RWPE1 (cell line): ENCODE data around the gene GPR55.

Source experiments
- CTCF ChIA-PET: fragments of 350-600 bp; sonication (Branson Sonifier 250); formaldehyde crosslinking; extraction: SDS; loops from one replicate; lab custom pipeline; 2021; lab: Yijun Ruan, JAX
- POLR2A ChIA-PET: fragments of 400-600 bp; formaldehyde crosslinking; extraction: SDS; loops from one replicate; lab custom pipeline; 2020; ENCODE audit warnings: antibody characterized with exemption; ENCODE audit not compliant: low non-redundant PET; lab: Yijun Ruan, JAX
- DNase-seq: peaks from one replicate; pipeline ENCODE4 v3.0.0; 2012; ENCODE audit warnings: low spot score
- H3K27ac ChIP-seq: fragments of 450-650 bp; 2 replicates; pipeline ENCODE4 v1.5.1; 2017
- CTCF ChIP-seq: fragments of 450-650 bp; conservative IDR thresholded peaks from 2 replicates; pipeline ENCODE4 v1.5.1; 2017; ENCODE audit warnings: low read depth, mild to moderate bottlenecking

GPR55 gene

GRCh38 chr2:230944123-230944653, 19.1 kb upstream of the GPR55 start:
- TF ChIP-seq CTCF, result no peak
- no peak for DNase-seq
- no peak overlapping the region for H3K27ac ChIP-seq
- CTCF ChIA-PET, result no interaction called here
- POLR2A ChIA-PET, result no interaction called here

GRCh38 chr2:230942920-230943896, 18.2 kb upstream of the GPR55 start:
- H3K27ac ChIP-seq, result no peak overlapping the region
- no peak for TF ChIP-seq CTCF
- POLR2A ChIA-PET, result no interaction called here
- CTCF ChIA-PET, result no interaction called here
- DNase-seq, result no peak

GRCh38 chr2:230942371-230942770, 17.3 kb upstream of the GPR55 start:
- ChIA-PET CTCF (no interaction called here), POLR2A (no interaction called here)
- no peak for TF ChIP-seq CTCF
- DNase-seq, result no peak
- H3K27ac ChIP-seq, result no peak overlapping the region

GRCh38 chr2:230941202-230942180, 16.4 kb upstream of the GPR55 start:
- DNase-seq, result no peak
- TF ChIP-seq CTCF, result no peak
- ChIA-PET CTCF (no interaction called here), POLR2A (no interaction called here)
- H3K27ac ChIP-seq, result no peak overlapping the region

GRCh38 chr2:230940471-230940815, 15.4 kb upstream of the GPR55 start:
- CTCF ChIA-PET, result no interaction called here
- DNase-seq, result no peak
- POLR2A ChIA-PET, result no interaction called here
- no peak for TF ChIP-seq CTCF
- H3K27ac ChIP-seq, result no peak overlapping the region
